Stimulated activated memory B cell treated with anti-CD40 and anti-IgM and Interleukin-4, amounts not matched to agents 10 μg/mL and 1 μg/mL and 100 μg/mL, for 72 hours (primary cell): Measurements from ENCODE around the gene FOXK1.

Experiments used
- ATAC-seq: fragments of 150-1000 bp; cut with Tn5 transposase; 2 replicates; pipeline ENCODE4 v1.10.0; 2021
- H3K27ac Mint-ChIP-seq: one replicate; pipeline ENCODE4 v1.8.0; 2022; ENCODE audit warnings: mild to moderate bottlenecking, mixed read lengths
- H3K27me3 Mint-ChIP-seq: one replicate; pipeline ENCODE4 v1.8.0; 2022; ENCODE audit warnings: mixed read lengths
- H3K36me3 Mint-ChIP-seq: one replicate; pipeline ENCODE4 v1.8.0; 2022; ENCODE audit warnings: mixed read lengths
- H3K4me1 Mint-ChIP-seq: one replicate; pipeline ENCODE4 v1.8.0; 2022; ENCODE audit warnings: mixed read lengths
- H3K4me3 Mint-ChIP-seq: one replicate; pipeline ENCODE4 v1.8.0; 2022; ENCODE audit warnings: mild to moderate bottlenecking, moderate library complexity, mixed read lengths
- H3K9me3 Mint-ChIP-seq: one replicate; pipeline ENCODE4 v1.8.0; 2022; ENCODE audit warnings: mixed read lengths

FOXK1 gene

GRCh38 chr7:4702961-4703512, 20.9 kb downstream of the FOXK1 start:
- H3K4me1 Mint-ChIP-seq: peaks cover 54% of the 10 kb centered on the region
- no peak for ATAC-seq
- H3K4me3 Mint-ChIP-seq: no peak overlapping the region
- no peaks in the 10 kb centered on the region for H3K9me3 Mint-ChIP-seq
- H3K36me3 Mint-ChIP-seq: no peaks in the 10 kb centered on the region
- peak overlapping the region; percentile 53 for H3K27ac Mint-ChIP-seq
- no peaks in the 10 kb centered on the region for H3K27me3 Mint-ChIP-seq

GRCh38 chr7:4703532-4703931, 21.4 kb downstream of the FOXK1 start:
- Mint-ChIP-seq H3K27me3 (no peaks in the 10 kb centered on the region), H3K9me3 (no peaks in the 10 kb centered on the region), H3K4me1 (peaks cover 54% of the 10 kb centered on the region), H3K4me3 (no peak overlapping the region), H3K36me3 (no peaks in the 10 kb centered on the region), H3K27ac (no peak overlapping the region)
- ATAC-seq: no peak

GRCh38 chr7:4706384-4707216, 24.5 kb downstream of the FOXK1 start:
- Mint-ChIP-seq H3K27me3 (no peaks in the 10 kb centered on the region), H3K9me3 (no peaks in the 10 kb centered on the region), H3K4me1 (peaks cover 52% of the 10 kb centered on the region), H3K4me3 (no peak overlapping the region), H3K36me3 (peaks cover 11% of the 10 kb centered on the region), H3K27ac (no peak overlapping the region)
- ATAC-seq: no peak

GRCh38 chr7:4707217-4707741, 25.2 kb downstream of the FOXK1 start:
- Mint-ChIP-seq H3K4me3 (no peak overlapping the region), H3K9me3 (no peaks in the 10 kb centered on the region), H3K27me3 (no peaks in the 10 kb centered on the region), H3K27ac (no peak overlapping the region), H3K36me3 (peaks cover 13% of the 10 kb centered on the region), H3K4me1 (peaks cover 59% of the 10 kb centered on the region)
- ATAC-seq: no peak

- Mint-ChIP-seq H3K4me3 (no peak overlapping the region), H3K9me3 (no peaks in the 10 kb centered on the region), H3K36me3 (peaks cover 13% of the 10 kb centered on the region), H3K4me1 (peaks cover 59% of the 10 kb centered on the region), H3K27me3 (no peaks in the 10 kb centered on the region), H3K27ac (no peak overlapping the region)
- ATAC-seq: no peak
Measured at GRCh38 chr7:4707980-4708411, 25.9 kb downstream of the FOXK1 start.

- H3K4me3 Mint-ChIP-seq: no peak overlapping the region
- H3K9me3 Mint-ChIP-seq: no peaks in the 10 kb centered on the region
- H3K36me3 Mint-ChIP-seq: peaks cover 13% of the 10 kb centered on the region
- no peak for ATAC-seq
- H3K4me1 Mint-ChIP-seq: peaks cover 59% of the 10 kb centered on the region
- no peaks in the 10 kb centered on the region for H3K27me3 Mint-ChIP-seq
- H3K27ac Mint-ChIP-seq: no peak overlapping the region
Measured at GRCh38 chr7:4709187-4709586, 27.1 kb downstream of the FOXK1 start.

GRCh38 chr7:4711093-4711492, 29.0 kb downstream of the FOXK1 start:
- H3K9me3 Mint-ChIP-seq: no peaks in the 10 kb centered on the region
- H3K4me1 Mint-ChIP-seq: peaks cover 67% of the 10 kb centered on the region
- H3K4me3 Mint-ChIP-seq: peak overlapping the region; percentile 77
- peaks cover 26% of the 10 kb centered on the region for H3K36me3 Mint-ChIP-seq
- H3K27ac Mint-ChIP-seq: peak overlapping the region; percentile 88
- H3K27me3 Mint-ChIP-seq: no peaks in the 10 kb centered on the region
- ATAC-seq: no peak

GRCh38 chr7:4711634-4712033, 29.5 kb downstream of the FOXK1 start:
- H3K27ac Mint-ChIP-seq: peak overlapping the region; percentile 88
- no peaks in the 10 kb centered on the region for H3K9me3 Mint-ChIP-seq
- peaks cover 70% of the 10 kb centered on the region for H3K4me1 Mint-ChIP-seq
- ATAC-seq: no peak
- no peaks in the 10 kb centered on the region for H3K27me3 Mint-ChIP-seq
- peaks cover 31% of the 10 kb centered on the region for H3K36me3 Mint-ChIP-seq
- peak overlapping the region; percentile 77 for H3K4me3 Mint-ChIP-seq

GRCh38 chr7:4712281-4713182, 30.4 kb downstream of the FOXK1 start:
- H3K4me1 Mint-ChIP-seq: peaks cover 73% of the 10 kb centered on the region
- no peaks in the 10 kb centered on the region for H3K27me3 Mint-ChIP-seq
- peak overlapping the region; percentile 88 for H3K27ac Mint-ChIP-seq
- ATAC-seq: peak; percentile 96
- H3K4me3 Mint-ChIP-seq: peak overlapping the region; percentile 77
- H3K9me3 Mint-ChIP-seq: no peaks in the 10 kb centered on the region
- peaks cover 40% of the 10 kb centered on the region for H3K36me3 Mint-ChIP-seq

GRCh38 chr7:4713183-4713784, 31.2 kb downstream of the FOXK1 start:
- Mint-ChIP-seq H3K27me3 (no peaks in the 10 kb centered on the region), H3K9me3 (no peaks in the 10 kb centered on the region), H3K4me1 (peaks cover 77% of the 10 kb centered on the region), H3K27ac (peak overlapping the region; percentile 88), H3K4me3 (peak overlapping the region; percentile 77), H3K36me3 (peaks cover 46% of the 10 kb centered on the region)
- peak; percentile 83 for ATAC-seq

GRCh38 chr7:4714161-4714700, 32.1 kb downstream of the FOXK1 start:
- no peaks in the 10 kb centered on the region for H3K27me3 Mint-ChIP-seq
- H3K36me3 Mint-ChIP-seq: peaks cover 54% of the 10 kb centered on the region
- no peak for ATAC-seq
- no peaks in the 10 kb centered on the region for H3K9me3 Mint-ChIP-seq
- peaks cover 81% of the 10 kb centered on the region for H3K4me1 Mint-ChIP-seq
- peak overlapping the region; percentile 88 for H3K27ac Mint-ChIP-seq
- peak overlapping the region; percentile 77 for H3K4me3 Mint-ChIP-seq

GRCh38 chr7:4714767-4715409, 32.8 kb downstream of the FOXK1 start:
- no peak for ATAC-seq
- peak overlapping the region; percentile 88 for H3K27ac Mint-ChIP-seq

GRCh38 chr7:4715410-4715776, 33.3 kb downstream of the FOXK1 start:
- H3K9me3 Mint-ChIP-seq: no peaks in the 10 kb centered on the region
- H3K27me3 Mint-ChIP-seq: no peaks in the 10 kb centered on the region
- H3K4me3 Mint-ChIP-seq: no peak overlapping the region
- H3K36me3 Mint-ChIP-seq: peaks cover 63% of the 10 kb centered on the region
- peak overlapping the region; percentile 69 for H3K27ac Mint-ChIP-seq
- ATAC-seq: no peak
- H3K4me1 Mint-ChIP-seq: peaks cover 89% of the 10 kb centered on the region

More at GRCh38 chr7:4714767-4715409, 32.8 kb downstream of the FOXK1 start:
- Mint-ChIP-seq H3K9me3 (no peaks in the 10 kb centered on the region), H3K27me3 (no peaks in the 10 kb centered on the region), H3K4me1 (peaks cover 88% of the 10 kb centered on the region), H3K4me3 (no peak overlapping the region), H3K36me3 (peaks cover 61% of the 10 kb centered on the region)
